GM21515 (cell line): ENCODE results near the gene ZBP1.

Experiments
- ATAC-seq: cut with Tn5 transposase; IDR thresholded peaks from one replicate; pipeline ENCODE4 v1.9.1; 2021; ENCODE audit not compliant: unreplicated experiment

The ZBP1 gene

GRCh38 chr20:57576617-57577550 lies 43.3 kb downstream of the ZBP1 start:
- no peak for ATAC-seq

- ATAC-seq = no peak
Observed at GRCh38 chr20:57576002-57576401, 44.2 kb downstream of the ZBP1 start.

- ATAC-seq = no peak
Observed at GRCh38 chr20:57574954-57575353, 45.3 kb downstream of the ZBP1 start.

- no peak for ATAC-seq
Observed at GRCh38 chr20:57573894-57574293, 46.3 kb downstream of the ZBP1 start.

- no peak for ATAC-seq
Observed at GRCh38 chr20:57573242-57573641, 47.0 kb downstream of the ZBP1 start.

GRCh38 chr20:57571782-57572416 lies 48.3 kb downstream of the ZBP1 start:
- ATAC-seq = no peak

GRCh38 chr20:57570920-57571319 lies 49.3 kb downstream of the ZBP1 start:
- ATAC-seq = no peak

GRCh38 chr20:57570145-57570850 lies 49.9 kb downstream of the ZBP1 start:
- ATAC-seq = no peak

- ATAC-seq = no peak
Observed at GRCh38 chr20:57568960-57569359, 51.3 kb downstream of the ZBP1 start.

GRCh38 chr20:57568088-57568896 lies 51.9 kb downstream of the ZBP1 start:
- ATAC-seq = no peak

GRCh38 chr20:57567471-57568079 lies 52.7 kb downstream of the ZBP1 start:
- no peak for ATAC-seq

GRCh38 chr20:57566803-57567459 lies 53.3 kb downstream of the ZBP1 start:
- no peak for ATAC-seq

GRCh38 chr20:57566399-57566798 lies 53.8 kb downstream of the ZBP1 start:
- no peak for ATAC-seq

- ATAC-seq = no peak
Observed at GRCh38 chr20:57564951-57565642, 55.1 kb downstream of the ZBP1 start.

GRCh38 chr20:57564180-57564802 lies 55.9 kb downstream of the ZBP1 start:
- ATAC-seq = no peak

GRCh38 chr20:57563522-57563921 lies 56.7 kb downstream of the ZBP1 start:
- ATAC-seq = no peak

- ATAC-seq = no peak
Observed at GRCh38 chr20:57562541-57563465, 57.4 kb downstream of the ZBP1 start.
